Keratinocyte (primary cell): ENCODE measurements around the gene RTP3. TPM values are rescaled to one million over a fixed set of nuclear protein-coding genes. Genes with fewer than 3 reads are reported as not detected.

ENCODE experiments used
- DNase-seq: peaks from one replicate; pipeline ENCODE4 v3.0.0-alpha.2; 2011; ENCODE audit warnings: low read depth, missing footprints, low spot score
- FAIRE-seq: peaks from 2 replicates; lab custom pipeline; 2011; peaks lifted over from hg19 to GRCh38; lab: Jason Lieb, UNC
- H2AFZ ChIP-seq: 2 replicates; pipeline ENCODE4 v1.6.0; 2012; ENCODE audit warnings: low read length, control low read depth, inconsistent platforms; ENCODE audit not compliant: control insufficient read depth
- H3K27ac ChIP-seq: 2 replicates; pipeline ENCODE4 v1.5.1; 2011; ENCODE audit warnings: low read length; ENCODE audit not compliant: control insufficient read depth, insufficient read depth
- H3K27me3 ChIP-seq: 3 replicates; pipeline ENCODE4 v1.6.0; 2011; ENCODE audit warnings: low read length; ENCODE audit not compliant: control insufficient read depth, insufficient read depth; ENCODE audit errors: extremely low read depth
- H3K36me3 ChIP-seq, 2 experiments: 2 replicates in 1 of 2; 3 replicates in 1 of 2; pipeline ENCODE4 v1.5.1; 2011; ENCODE audit warnings: low read length in 2 of 2, mild to moderate bottlenecking in 1 of 2; ENCODE audit not compliant: control insufficient read depth in 2 of 2, insufficient read depth in 2 of 2; ENCODE audit errors: extremely low read depth in 1 of 2
- H3K4me1 ChIP-seq: 3 replicates; pipeline ENCODE4 v1.5.1; 2011; ENCODE audit warnings: low read length; ENCODE audit not compliant: control insufficient read depth, insufficient read depth; ENCODE audit errors: extremely low read depth
- H3K4me2 ChIP-seq: 3 replicates; pipeline ENCODE4 v1.6.0; 2011; ENCODE audit warnings: low read depth, low read length; ENCODE audit not compliant: control insufficient read depth, insufficient read depth; ENCODE audit errors: extremely low read depth
- H3K4me3 ChIP-seq, 3 experiments: fragments of 200-600 bp in 1 of 3; sonication (generic) in 1 of 3; 2 replicates in 2 of 3; 3 replicates in 1 of 3; pipeline ENCODE4 v1.5.1; 2011 to 2016; ENCODE audit warnings: low read length in 3 of 3, mild to moderate bottlenecking in 3 of 3, control low read depth in 2 of 3, inconsistent platforms in 1 of 3, low read depth in 1 of 3, mixed read lengths in 1 of 3, mixed run types in 1 of 3, moderate library complexity in 1 of 3; ENCODE audit not compliant: control insufficient read depth in 2 of 3, insufficient read depth in 2 of 3; ENCODE audit errors: extremely low read depth in 1 of 3
- H3K79me2 ChIP-seq: 2 replicates; pipeline ENCODE4 v1.6.0; 2012; ENCODE audit warnings: low read length; ENCODE audit not compliant: control insufficient read depth, insufficient read depth
- H3K9ac ChIP-seq: 3 replicates; pipeline ENCODE4 v1.6.0; 2011; ENCODE audit warnings: low read length; ENCODE audit not compliant: control insufficient read depth, insufficient read depth; ENCODE audit errors: extremely low read depth
- H3K9me1 ChIP-seq: 3 replicates; pipeline ENCODE4 v1.6.0; 2011; ENCODE audit warnings: low read length; ENCODE audit not compliant: control insufficient read depth, insufficient read depth; ENCODE audit errors: extremely low read depth
- H3K9me3 ChIP-seq: 2 replicates; pipeline ENCODE4 v1.5.1; 2012; ENCODE audit warnings: low read depth, low read length; ENCODE audit not compliant: control insufficient read depth
- H4K20me1 ChIP-seq: 3 replicates; pipeline ENCODE4 v1.6.0; 2011; ENCODE audit warnings: low read length; ENCODE audit not compliant: control insufficient read depth, insufficient read depth; ENCODE audit errors: extremely low read depth
- CTCF ChIP-seq, 3 experiments: IDR thresholded peaks in 1 of 3; conservative IDR thresholded peaks in 1 of 3; optimal IDR thresholded peaks in 1 of 3; 2 replicates in 2 of 3; 3 replicates in 1 of 3; pipeline versions ENCODE3 to v1.5.1; 2011; ENCODE audit warnings: low read length in 3 of 3, mild to moderate bottlenecking in 3 of 3, moderate library complexity in 2 of 3, control low read depth in 1 of 3, inconsistent platforms in 1 of 3; ENCODE audit not compliant: insufficient read depth in 2 of 3; ENCODE audit errors: extremely low read depth in 1 of 3
- EZH2 ChIP-seq: IDR thresholded peaks from one replicate; pipeline ENCODE4 v1.6.1; 2012; ENCODE audit warnings: inconsistent platforms, mild to moderate bottlenecking, low read length, moderate library complexity
- dilution Hi-C: fragments of 300-500 bp; cut with MboI; formaldehyde crosslinking; loops from one replicate; pipeline ENCODE4 v1.7.0; 2020; ENCODE audit warnings: low sequenced_read_pairs; ENCODE audit not compliant: extremely low pct_ligation_motif_present
- polyA plus RNA-seq, 5 experiments: library from polyadenylated mRNA; depleted of rRNA in 3 of 5; stranded (reverse) in 3 of 5; stranded (forward) in 1 of 5; unstranded in 1 of 5; fragments of >200 nt; gene quantifications; 1 replicate in 1 of 5; 2 replicates in 3 of 5; 3 replicates in 1 of 5; pipeline versions ENCODE4 v1.2.1 to v1.2.3, GENCODE V29; 2011 to 2012; ENCODE audit warnings: missing spikeins in 2 of 5, low read depth in 1 of 5, low replicate concordance in 1 of 5

Gene RTP3
- polyA plus RNA-seq, 1 donor (not counting 4 experiments of a cell fraction or from before 2014, with no cell fraction given), result not detected

GRCh38 chr3:46504789-46505188, 7.0 kb downstream of the RTP3 start:
- Histone ChIP-seq H3K27ac (no peak overlapping the region), H3K36me3 (no peaks in the 10 kb centered on the region), H3K9me1 (no peaks in the 10 kb centered on the region), H3K4me3 (no peak overlapping the region), H3K27me3 (no peaks in the 10 kb centered on the region), H2AFZ (no peak overlapping the region), H4K20me1 (no peaks in the 10 kb centered on the region), H3K9me3 (no peaks in the 10 kb centered on the region), H3K79me2 (no peaks in the 10 kb centered on the region), H3K4me1 (peaks cover 7% of the 10 kb centered on the region), H3K9ac (no peak overlapping the region), H3K4me2 (no peak overlapping the region)
- TF ChIP-seq EZH2, result no peak
- TF ChIP-seq CTCF (optimal IDR thresholded peaks at IDR 0.05 in 1 of 3, IDR thresholded peaks at IDR 0.05 in 1 of 3, conservative IDR thresholded peaks at IDR 0.05 in 1 of 3; ENCODE audit: extremely low read depth in 1 of 3, insufficient read depth in 2 of 3, low read length in 3 of 3), result no peak
- no peak for FAIRE-seq
- no peak for DNase-seq
- dilution Hi-C loops, result no loop called here

- H3K9me1 ChIP-seq, result no peaks in the 10 kb centered on the region
- dilution Hi-C loops, result no loop called here
- H3K79me2 ChIP-seq, result no peaks in the 10 kb centered on the region
- DNase-seq (no peak), FAIRE-seq (no peak)
- no peaks in the 10 kb centered on the region for H3K36me3 ChIP-seq
- no peak overlapping the region for H3K4me3 ChIP-seq
- H3K4me2 ChIP-seq, result no peak overlapping the region
- no peak overlapping the region for H3K9ac ChIP-seq
- H3K4me1 ChIP-seq, result peaks cover 2% of the 10 kb centered on the region
- H4K20me1 ChIP-seq, result no peaks in the 10 kb centered on the region
- no peak overlapping the region for H3K27ac ChIP-seq
- H2AFZ ChIP-seq, result no peak overlapping the region
- TF ChIP-seq CTCF (optimal IDR thresholded peaks at IDR 0.05 in 1 of 3, IDR thresholded peaks at IDR 0.05 in 1 of 3, conservative IDR thresholded peaks at IDR 0.05 in 1 of 3; ENCODE audit: extremely low read depth in 1 of 3, insufficient read depth in 2 of 3, low read length in 3 of 3), result no peak
- no peak for TF ChIP-seq EZH2
- no peaks in the 10 kb centered on the region for H3K9me3 ChIP-seq
- no peaks in the 10 kb centered on the region for H3K27me3 ChIP-seq
Observed at GRCh38 chr3:46505953-46506352, 8.2 kb downstream of the RTP3 start.
